Activated CD8-positive, alpha-beta T cell treated with anti-CD3 and anti-CD28 coated beads, Interleukin-2, amount 10 ng/mL, durations not matched to agents 7 days and 5 days (primary cell): ENCODE data around the gene HDGF. TPM values are rescaled to one million over a fixed set of nuclear protein-coding genes. Genes with fewer than 3 reads are reported as not detected.

ENCODE experiments used
- ATAC-seq: fragments of 150-1000 bp; cut with Tn5 transposase; one replicate; pipeline ENCODE4 v1.10.0; 2021; ENCODE audit warnings: moderate library complexity
- CTCF ChIA-PET: fragments of 350-600 bp; sonication (Branson Sonifier 250); formaldehyde crosslinking; loops from one replicate; lab custom pipeline; 2021; ENCODE audit warnings: antibody characterized with exemption; lab: Charles Lee
- POLR2A ChIA-PET: fragments of 350-600 bp; sonication (Branson Sonifier 250); formaldehyde crosslinking; loops from one replicate; lab custom pipeline; 2021; ENCODE audit warnings: antibody characterized with exemption; lab: Charles Lee
- DNase-seq: peaks from one replicate; pipeline ENCODE4 v3.0.0-alpha.2; 2020
- H3K27ac Mint-ChIP-seq: one replicate; pipeline ENCODE4 v1.8.0; 2021; ENCODE audit warnings: mild to moderate bottlenecking, mixed read lengths
- H3K27me3 Mint-ChIP-seq: one replicate; pipeline ENCODE4 v1.8.0; 2021; ENCODE audit warnings: low read depth, mixed read lengths
- H3K36me3 Mint-ChIP-seq: one replicate; pipeline ENCODE4 v1.8.0; 2021; ENCODE audit warnings: low read depth, mixed read lengths
- H3K4me1 Mint-ChIP-seq: one replicate; pipeline ENCODE4 v1.8.0; 2021; ENCODE audit warnings: low read depth, mixed read lengths
- H3K4me3 Mint-ChIP-seq: one replicate; pipeline ENCODE4 v1.8.0; 2021; ENCODE audit warnings: mild to moderate bottlenecking, mixed read lengths
- H3K9me3 Mint-ChIP-seq: one replicate; pipeline ENCODE4 v1.8.0; 2022; ENCODE audit warnings: mixed read lengths; ENCODE audit not compliant: insufficient read depth
- total RNA-seq, 2 experiments: library from RNA; stranded (reverse); gene quantifications; one replicate each; pipeline ENCODE4 v1.2.3, GENCODE V29; 2021

HDGF gene
- total RNA-seq, 2 experiments from 2014 or later, result 261 to 264 TPM

GRCh38 chr1:156740237-156740740, 11.2 kb downstream of the HDGF start:
- Mint-ChIP-seq H3K27me3 (no peaks in the 10 kb centered on the region), H3K4me1 (peaks cover 53% of the 10 kb centered on the region), H3K27ac (peak overlapping the region; percentile 98), H3K4me3 (peak overlapping the region; percentile 99), H3K36me3 (peaks cover 72% of the 10 kb centered on the region), H3K9me3 (no peaks in the 10 kb centered on the region)
- ChIA-PET POLR2A (interaction anchor here (1.4 to 4.9 kb wide), 4 partner anchors 11 to 29 kb away, joined by 7 to 68 read pairs (median 26); partner anchors contain the start of genes HDGF, ISG20L2, METTL25B and PRCC), CTCF (interaction anchor here (1.0 to 4.4 kb wide), 9 partner anchors 11 to 150 kb away, joined by 3 to 79 read pairs (median 3); partner anchors contain the start of genes HDGF, ISG20L2, METTL25B and PRCC)
- ATAC-seq, result peak; percentile 17
- peak; percentile 41 for DNase-seq

GRCh38 chr1:156738916-156739315, 12.6 kb downstream of the HDGF start:
- no peaks in the 10 kb centered on the region for H3K27me3 Mint-ChIP-seq

GRCh38 chr1:156738407-156738806, 13.1 kb downstream of the HDGF start:
- Mint-ChIP-seq H3K4me3 (no peak overlapping the region), H3K9me3 (no peaks in the 10 kb centered on the region), H3K27me3 (no peaks in the 10 kb centered on the region), H3K27ac (no peak overlapping the region), H3K4me1 (peaks cover 38% of the 10 kb centered on the region), H3K36me3 (peaks cover 55% of the 10 kb centered on the region)
- DNase-seq (no peak), ATAC-seq (no peak)
- POLR2A ChIA-PET, result interaction anchor here (4.9 kb wide), 1 partner anchor 11 kb away, joined by 68 read pairs; the partner anchor contains the start of genes ISG20L2 and METTL25B
- CTCF ChIA-PET, result interaction anchor here (1.0 to 1.4 kb wide), 2 partner anchors 9 to 12 kb away, joined by 4 to 12 read pairs; partner anchors contain the start of gene ISG20L2

More at GRCh38 chr1:156738916-156739315, 12.6 kb downstream of the HDGF start:
- Mint-ChIP-seq H3K4me3 (peak overlapping the region; percentile 27), H3K36me3 (peaks cover 60% of the 10 kb centered on the region), H3K4me1 (peaks cover 42% of the 10 kb centered on the region), H3K9me3 (no peaks in the 10 kb centered on the region), H3K27ac (peak overlapping the region; percentile 23)
- DNase-seq (no peak), ATAC-seq (no peak)
- CTCF ChIA-PET, result interaction anchor here (1.0 to 1.4 kb wide), 2 partner anchors 10 to 13 kb away, joined by 4 to 12 read pairs; partner anchors contain the start of gene ISG20L2
- POLR2A ChIA-PET, result interaction anchor here (1.0 to 4.9 kb wide), 2 partner anchors 11 to 13 kb away, joined by 3 to 68 read pairs; partner anchors contain the start of genes ISG20L2 and METTL25B

GRCh38 chr1:156733989-156734584, 17.4 kb downstream of the HDGF start:
- Mint-ChIP-seq H3K9me3 (no peaks in the 10 kb centered on the region), H3K27me3 (no peaks in the 10 kb centered on the region), H3K4me3 (no peak overlapping the region), H3K36me3 (peaks cover 36% of the 10 kb centered on the region), H3K4me1 (peaks cover 25% of the 10 kb centered on the region), H3K27ac (no peak overlapping the region)
- ATAC-seq (no peak), DNase-seq (no peak)
- CTCF ChIA-PET, result interaction anchor here (4.0 kb wide), 1 partner anchor 8 kb away, joined by 22 read pairs; no protein-coding TSS in a partner anchor
- POLR2A ChIA-PET, result no interaction called here

GRCh38 chr1:156728599-156729462, 22.6 kb downstream of the HDGF start, which contains the start of gene ISG20L2:
ISG20L2 (minus strand) TSS chr1:156728766; CDS start chr1:156727652, 1,114 bp downstream.
- Mint-ChIP-seq H3K36me3 (peaks cover 33% of the 10 kb centered on the region), H3K27me3 (no peaks in the 10 kb centered on the region), H3K9me3 (no peaks in the 10 kb centered on the region), H3K4me1 (peaks cover 29% of the 10 kb centered on the region), H3K4me3 (no peak within 1 kb of the TSS), H3K27ac (no peak within 1 kb of the TSS)
- ChIA-PET CTCF (interaction anchor here (1.0 to 12.9 kb wide), 14 partner anchors 10 to 343 kb away, joined by 3 to 543 read pairs (median 84); partner anchors contain the start of genes CRABP2, HDGF, INSRR and MRPL24), POLR2A (interaction anchor here (0.6 to 7.4 kb wide), 24 partner anchors 12 to 228 kb away, joined by 3 to 68 read pairs (median 4); partner anchors contain the start of genes CRABP2, HDGF, MEF2D and MRPL24)
- DNase-seq (peak; percentile 99), ATAC-seq (peak; percentile 90)

GRCh38 chr1:156727926-156728598, 23.4 kb downstream of the HDGF start, which contains the start of gene METTL25B:
METTL25B (plus strand) TSS chr1:156728469; CDS start chr1:156729105, 636 bp downstream.
- H3K4me1 Mint-ChIP-seq, result peaks cover 36% of the 10 kb centered on the region
- H3K36me3 Mint-ChIP-seq, result peaks cover 39% of the 10 kb centered on the region
- no peak within 1 kb of the TSS for H3K4me3 Mint-ChIP-seq
- ChIA-PET POLR2A (interaction anchor here (0.6 to 7.4 kb wide), 28 partner anchors 12 to 1452 kb away, joined by 3 to 68 read pairs (median 4); partner anchors contain the start of genes CRABP2, HDGF, MEF2D and MRPL24), CTCF (interaction anchor here (0.9 to 12.9 kb wide), 20 partner anchors 14 to 342 kb away, joined by 3 to 543 read pairs (median 26); partner anchors contain the start of genes CRABP2, HAPLN2, HDGF and INSRR)
- no peaks in the 10 kb centered on the region for H3K27me3 Mint-ChIP-seq
- H3K27ac Mint-ChIP-seq, result no peak within 1 kb of the TSS
- ATAC-seq (peak; percentile 70), DNase-seq (peak; percentile 86)
- no peaks in the 10 kb centered on the region for H3K9me3 Mint-ChIP-seq

GRCh38 chr1:156727492-156727891, 24.0 kb downstream of the HDGF start:
- ChIA-PET POLR2A (interaction anchor here (0.6 to 7.4 kb wide), 12 partner anchors 13 to 145 kb away, joined by 3 to 68 read pairs (median 8); partner anchors contain the start of genes HDGF, MRPL24, NTRK1 and PRCC), CTCF (interaction anchor here (0.7 to 12.9 kb wide), 32 partner anchors 8 to 342 kb away, joined by 3 to 543 read pairs (median 18); partner anchors contain the start of genes CRABP2, HAPLN2, HDGF and INSRR)
- Mint-ChIP-seq H3K4me1 (peaks cover 38% of the 10 kb centered on the region), H3K27ac (no peak overlapping the region), H3K9me3 (no peaks in the 10 kb centered on the region), H3K4me3 (no peak overlapping the region), H3K27me3 (no peaks in the 10 kb centered on the region), H3K36me3 (peaks cover 38% of the 10 kb centered on the region)
- ATAC-seq, result no peak
- no peak for DNase-seq

- POLR2A ChIA-PET, result interaction anchor here (0.7 to 7.4 kb wide), 9 partner anchors 14 to 1164 kb away, joined by 3 to 68 read pairs (median 16); partner anchors contain the start of genes ASH1L, HDGF, MRPL24 and NTRK1
- Mint-ChIP-seq H3K4me1 (peaks cover 40% of the 10 kb centered on the region), H3K27me3 (no peaks in the 10 kb centered on the region), H3K36me3 (peaks cover 39% of the 10 kb centered on the region), H3K9me3 (no peaks in the 10 kb centered on the region), H3K27ac (no peak overlapping the region), H3K4me3 (no peak overlapping the region)
- CTCF ChIA-PET, result interaction anchor here (0.7 to 12.9 kb wide), 65 partner anchors 9 to 341 kb away, joined by 3 to 543 read pairs (median 6); partner anchors contain the start of genes CRABP2, HAPLN2, HDGF and INSRR
- ATAC-seq, result no peak
- DNase-seq, result peak; percentile 77
These were observed 24.8 kb downstream of the HDGF start for GRCh38 chr1:156726549-156727226.

- POLR2A ChIA-PET, result interaction anchor here (0.7 to 7.4 kb wide), 8 partner anchors 15 to 1163 kb away, joined by 3 to 68 read pairs (median 11); partner anchors contain the start of genes ASH1L, HDGF, MRPL24 and PRCC
- CTCF ChIA-PET, result interaction anchor here (0.7 to 12.9 kb wide), 66 partner anchors 10 to 452 kb away, joined by 3 to 543 read pairs (median 6); partner anchors contain the start of genes CRABP2, HDGF, INSRR and MRPL24
- H3K9me3 Mint-ChIP-seq, result no peaks in the 10 kb centered on the region
- H3K27ac Mint-ChIP-seq, result no peak overlapping the region
- no peak overlapping the region for H3K4me3 Mint-ChIP-seq
- H3K36me3 Mint-ChIP-seq, result peaks cover 48% of the 10 kb centered on the region
- DNase-seq (peak; percentile 86), ATAC-seq (peak; percentile 25)
- peaks cover 40% of the 10 kb centered on the region for H3K4me1 Mint-ChIP-seq
- no peaks in the 10 kb centered on the region for H3K27me3 Mint-ChIP-seq
These were observed 25.7 kb downstream of the HDGF start for GRCh38 chr1:156725683-156726280.
